Measurements from ENCODE around the gene PKD2. TPM values are rescaled to one million over a fixed set of nuclear protein-coding genes. Genes with fewer than 3 reads are reported as not detected.
"Not testable (repeated sequence)": the region's sequence is repeated elsewhere in the genome, so short reads cannot be mapped to it uniquely, and the experiment has no call there.

The PKD2 gene
- total RNA-seq, 1 donor from 2014 or later = 37.0 TPM

GRCh38 chr4:87986508-87986907 lies 20.9 kb upstream of the PKD2 start:
- no peak for DNase-seq (ENCODE audit: low spot score)

DNA sequence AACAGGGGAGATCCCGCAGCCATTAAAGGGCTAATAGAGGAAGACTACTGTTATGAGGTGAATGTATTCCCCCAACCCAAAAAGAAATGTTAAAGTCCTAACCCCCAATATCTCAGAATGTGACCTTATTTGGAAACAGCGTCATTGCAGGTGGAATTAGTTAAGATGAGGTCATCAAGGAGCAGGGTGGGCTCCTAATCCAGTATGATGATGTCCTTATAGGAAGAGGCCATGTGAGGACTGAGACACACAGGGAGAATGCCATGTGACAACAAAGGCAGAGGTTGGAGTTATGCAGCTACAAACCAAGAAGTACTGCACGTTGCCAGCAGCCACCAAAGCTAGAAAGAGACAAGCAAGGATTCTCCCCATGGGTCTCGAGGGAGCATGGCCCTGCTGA lies 17.7 kb upstream of the PKD2 start:
- DNase-seq (ENCODE audit: low spot score) = no peak

GRCh38 chr4:87995435-87995834 lies 12.0 kb upstream of the PKD2 start:
- DNase-seq (ENCODE audit: low spot score) = no peak

DNA sequence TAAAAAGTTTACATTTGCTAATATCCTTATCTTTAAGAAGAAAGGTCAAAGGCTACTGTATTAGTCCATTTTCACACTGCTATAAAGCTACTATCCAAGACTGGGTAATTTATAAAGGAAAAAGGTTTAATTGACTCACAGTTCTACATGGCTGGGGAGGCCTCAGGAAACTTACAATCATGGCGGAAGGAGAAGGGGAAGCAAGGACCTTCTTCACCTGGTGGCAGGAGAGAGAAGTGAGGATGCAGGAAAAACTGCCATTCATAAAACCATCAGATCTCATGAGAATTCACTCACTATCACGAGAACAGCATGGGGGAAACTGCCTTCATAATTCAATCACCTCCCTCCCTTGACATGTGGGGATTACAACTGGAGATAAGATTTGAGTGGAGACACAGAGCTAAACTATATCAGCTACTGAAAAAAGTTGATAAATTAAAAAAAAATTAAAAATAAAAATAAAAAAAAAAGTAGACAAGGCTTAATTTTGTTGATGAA lies 8.2 kb upstream of the PKD2 start:
- not testable (repeated sequence) for DNase-seq (ENCODE audit: low spot score)

DNA sequence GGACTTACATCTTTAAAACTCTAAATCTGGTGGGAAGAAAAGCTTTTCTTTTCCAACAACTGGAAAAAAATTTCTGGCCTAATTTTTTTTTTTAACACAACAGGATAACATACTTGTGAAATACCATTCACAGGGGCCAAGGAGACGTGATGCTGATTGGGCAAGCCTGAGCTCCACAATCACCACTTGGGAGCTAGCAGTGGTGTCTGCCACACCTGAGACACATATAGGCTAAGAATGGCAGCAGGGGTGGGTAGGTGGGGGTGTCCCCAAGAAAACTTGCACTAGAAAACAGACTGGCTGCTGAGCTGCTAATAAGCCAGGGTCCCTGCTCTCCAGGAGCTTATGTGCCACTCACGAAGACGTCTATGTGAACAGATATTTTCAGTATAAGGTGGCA lies 5.6 kb upstream of the PKD2 start:
- DNase-seq (ENCODE audit: low spot score) = no peak

GRCh38 chr4:88002786-88003185 lies 4.6 kb upstream of the PKD2 start:
- DNase-seq (ENCODE audit: low spot score) = no peak

- no peak for DNase-seq (ENCODE audit: low spot score)
Measured at GRCh38 chr4:88003261-88003660, 4.2 kb upstream of the PKD2 start.

DNA sequence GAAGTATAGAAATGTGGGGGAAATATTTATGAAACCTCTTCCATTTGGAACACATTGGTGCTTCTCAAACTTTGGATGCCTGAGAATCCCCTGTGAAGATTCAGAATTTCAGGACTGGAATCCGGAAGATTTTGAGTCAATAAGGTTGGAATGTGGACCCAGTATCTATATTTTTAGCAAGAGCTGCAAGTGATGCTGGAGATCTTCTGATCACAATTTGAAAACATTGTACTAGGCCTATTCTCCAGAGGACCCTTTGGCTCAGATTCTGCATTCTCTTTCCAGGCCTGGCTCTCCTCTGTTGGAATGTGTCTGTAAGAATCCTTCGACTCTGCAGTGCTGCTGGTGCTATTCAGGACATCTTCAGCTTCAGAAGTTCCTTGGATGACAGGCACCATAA lies 2.4 kb upstream of the PKD2 start:
- DNase-seq (ENCODE audit: low spot score) = no peak

GRCh38 chr4:88005946-88006345 lies 1.5 kb upstream of the PKD2 start:
- DNase-seq (ENCODE audit: low spot score) = no peak

DNA sequence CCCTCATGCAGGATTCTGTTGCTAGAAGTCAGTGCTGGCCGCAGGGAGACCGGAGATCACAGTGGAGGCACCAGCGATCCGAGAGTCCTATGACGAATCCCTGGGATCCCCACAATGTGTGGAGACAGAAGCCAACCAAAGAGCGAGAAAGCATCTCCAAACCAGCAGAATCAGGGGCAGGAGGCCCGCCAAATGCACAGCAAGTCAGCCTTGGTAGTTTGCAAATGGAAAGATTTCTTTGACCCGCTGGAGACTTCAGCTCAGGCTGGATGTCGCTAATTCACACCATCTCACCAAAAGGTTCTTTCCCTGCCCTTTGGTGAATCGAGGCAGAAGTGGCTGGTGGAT lies 505 bp upstream of the PKD2 start:
- DNase-seq (ENCODE audit: low spot score) = no peak

DNA sequence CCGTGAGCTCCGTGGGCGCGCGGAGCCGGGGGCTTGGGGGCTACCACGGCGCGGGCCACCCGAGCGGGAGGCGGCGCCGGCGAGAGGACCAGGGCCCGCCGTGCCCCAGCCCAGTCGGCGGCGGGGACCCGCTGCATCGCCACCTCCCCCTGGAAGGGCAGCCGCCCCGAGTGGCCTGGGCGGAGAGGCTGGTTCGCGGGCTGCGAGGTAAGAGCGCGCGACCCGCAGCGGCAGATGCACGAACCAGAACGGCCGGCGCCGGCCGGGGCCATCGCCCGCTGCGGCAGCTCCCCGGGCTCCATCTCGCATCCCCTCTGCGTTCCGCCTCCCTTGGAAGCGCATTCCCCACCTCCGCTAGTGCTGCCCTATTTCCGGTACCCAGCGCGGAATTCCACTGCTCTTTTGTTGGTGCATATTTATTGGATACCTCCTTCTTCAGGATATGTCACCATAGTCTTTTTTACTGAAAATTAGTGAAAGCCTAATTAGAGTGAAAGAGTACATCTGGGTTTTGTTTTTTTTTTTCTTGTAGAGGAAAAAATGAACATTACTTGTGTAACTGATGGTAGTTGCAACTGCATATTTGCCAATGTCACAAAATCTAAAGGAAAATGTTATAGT lies 797 bp downstream of the PKD2 start:
- DNase-seq (ENCODE audit: low spot score) = no peak

DNA sequence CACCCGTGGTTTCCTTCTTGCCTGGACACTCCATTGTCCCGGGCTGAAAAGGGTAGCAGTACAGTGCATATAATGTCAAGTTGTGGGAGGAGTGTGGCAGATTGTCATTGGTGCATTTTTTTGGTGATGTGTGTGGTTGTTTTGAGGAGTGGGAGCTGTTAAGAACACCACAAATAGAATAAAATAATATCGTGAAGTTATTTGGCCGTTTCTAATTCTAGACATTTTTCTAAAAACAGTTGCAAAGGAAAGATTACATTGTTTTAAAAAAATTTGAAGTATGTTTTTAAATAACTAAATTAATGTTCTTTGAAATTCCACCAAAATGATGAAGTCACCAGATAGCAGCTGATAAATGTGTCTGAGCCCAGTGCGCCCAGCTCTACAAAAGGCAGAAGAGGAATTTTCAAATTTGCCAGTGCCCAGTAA lies 1.3 kb downstream of the PKD2 start:
- DNase-seq (ENCODE audit: low spot score) = no peak

DNA sequence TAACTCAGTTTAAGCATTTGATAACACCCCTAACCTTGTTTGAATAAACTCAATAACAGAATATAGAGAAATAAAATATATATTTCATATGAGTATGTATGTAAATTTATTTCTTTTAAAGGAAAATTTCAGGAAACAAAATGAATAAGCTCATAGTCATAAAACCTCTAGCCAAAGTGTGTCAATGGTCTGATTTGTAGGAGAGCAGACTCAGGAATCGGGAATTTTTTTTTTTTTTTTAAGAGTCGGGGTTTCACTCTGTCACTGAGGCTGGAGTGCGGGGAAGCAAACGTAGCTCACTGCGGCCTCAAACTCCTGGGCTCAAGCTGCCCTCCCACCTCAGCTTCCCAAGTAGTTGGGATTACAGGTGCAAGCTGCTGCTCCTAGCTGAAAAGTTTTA lies 2.4 kb downstream of the PKD2 start:
- DNase-seq (ENCODE audit: low spot score) = no peak

DNA sequence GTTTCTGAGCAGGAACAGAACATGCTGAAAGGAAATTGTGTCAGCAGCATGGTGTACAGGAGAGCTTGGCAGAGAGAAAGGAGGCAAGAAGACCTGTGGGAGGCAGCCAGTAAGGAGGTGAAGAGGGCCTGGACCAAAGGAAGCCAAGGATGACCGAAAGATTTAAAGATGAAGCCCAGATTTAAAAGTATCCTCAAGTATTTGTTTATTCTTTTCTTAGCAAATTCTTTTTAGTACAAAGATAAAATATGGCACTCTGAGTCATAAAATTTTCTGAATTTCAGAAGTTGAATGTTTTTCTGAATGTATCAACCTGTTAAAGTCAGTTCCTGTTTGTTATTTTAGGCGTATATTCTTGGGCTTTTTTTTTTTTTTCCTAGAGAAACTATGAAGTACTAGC lies 3.5 kb downstream of the PKD2 start:
- no peak for DNase-seq (ENCODE audit: low spot score)

DNA sequence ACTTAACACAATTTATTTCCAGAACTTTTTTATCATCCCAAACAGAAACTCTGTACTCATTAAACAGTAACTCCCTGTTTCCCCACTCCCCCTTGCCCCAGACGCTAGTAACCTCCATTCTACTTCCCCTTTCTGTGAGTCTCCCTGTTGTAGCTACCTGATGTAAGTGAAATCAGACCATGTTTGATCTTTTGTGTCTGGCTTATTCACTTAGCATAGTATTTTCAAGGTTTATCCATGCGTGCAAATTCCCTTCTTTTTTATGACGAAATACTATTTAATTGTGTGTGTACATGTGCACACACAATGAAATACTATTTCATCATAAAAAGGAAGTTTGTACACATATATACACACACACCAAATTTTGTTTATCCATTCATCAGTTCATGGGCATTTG lies 5.2 kb downstream of the PKD2 start:
- no peak for DNase-seq (ENCODE audit: low spot score)

- no peak for DNase-seq (ENCODE audit: low spot score)
Measured at GRCh38 chr4:88014386-88014905, 7.0 kb downstream of the PKD2 start.

- no peak for DNase-seq (ENCODE audit: low spot score)
Measured at GRCh38 chr4:88015659-88016295, 8.3 kb downstream of the PKD2 start.

DNA sequence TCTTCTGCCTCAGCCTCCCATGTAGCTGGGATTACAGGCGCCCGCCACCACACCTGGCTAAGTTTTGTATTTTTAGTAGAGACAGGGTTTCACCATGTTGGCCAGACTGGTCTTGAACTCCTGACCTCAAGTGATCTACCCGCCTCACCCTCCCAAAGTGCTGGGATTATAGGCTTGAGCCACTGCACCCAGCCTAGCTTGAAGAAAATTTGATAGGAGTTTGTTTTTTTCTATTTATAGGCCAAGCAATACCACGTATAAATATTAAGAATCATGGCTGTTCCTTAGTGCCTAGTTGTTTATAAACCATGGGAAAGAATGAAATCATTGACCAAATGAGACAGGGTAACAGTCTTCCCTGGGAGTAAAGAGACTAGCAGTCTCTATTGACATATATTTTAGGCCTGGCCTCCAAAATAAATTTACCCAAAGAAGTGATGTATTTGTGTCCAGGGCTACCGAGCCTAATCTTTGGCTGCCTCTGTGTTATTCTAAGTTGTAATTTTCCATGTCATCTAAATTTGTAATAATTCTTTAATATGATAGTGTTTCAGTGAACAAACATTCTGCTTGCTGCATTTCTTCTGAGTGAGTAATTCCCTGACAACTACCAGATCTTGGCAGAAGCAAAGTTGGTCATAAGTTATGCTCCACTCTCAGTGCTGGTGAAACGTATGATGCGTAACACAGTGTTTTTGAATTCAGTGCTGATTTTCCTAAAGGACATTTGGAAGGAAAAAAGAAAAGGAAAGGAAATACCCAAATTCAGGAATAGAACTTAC lies 10.3 kb downstream of the PKD2 start:
- no peak for DNase-seq (ENCODE audit: low spot score)

DNA sequence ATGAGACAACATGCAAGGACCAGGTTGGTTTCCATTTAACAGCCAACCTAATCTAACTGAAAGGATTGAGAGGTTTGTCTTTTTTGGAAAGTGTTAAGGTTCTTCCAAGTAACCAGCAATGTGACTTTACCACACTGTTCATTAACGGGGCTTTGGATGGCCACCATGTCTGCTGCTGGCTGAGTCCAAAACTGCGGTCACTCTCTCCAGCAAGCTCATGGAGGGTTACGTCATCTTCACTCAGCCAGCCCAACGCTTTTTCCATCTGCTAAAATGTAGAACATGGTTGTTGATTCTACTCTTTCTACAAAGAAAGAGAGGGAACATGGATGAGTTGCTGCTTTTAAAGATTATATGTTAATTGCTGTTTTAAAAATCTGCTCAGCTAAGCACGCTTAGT lies 11.0 kb downstream of the PKD2 start:
- no peak for DNase-seq (ENCODE audit: low spot score)

- DNase-seq (ENCODE audit: low spot score) = no peak
Measured at GRCh38 chr4:88021824-88022223, 14.4 kb downstream of the PKD2 start.

GRCh38 chr4:88022289-88022688 lies 14.9 kb downstream of the PKD2 start:
- no peak for DNase-seq (ENCODE audit: low spot score)

GRCh38 chr4:88025868-88026661 lies 18.6 kb downstream of the PKD2 start:
- not testable (repeated sequence) for DNase-seq (ENCODE audit: low spot score)

Data from ureter (tissue), 1 donor.